ENCODE data around the gene GMDS.

Gene GMDS

GRCh38 chr6:1827984-1828793 lies 417.2 kb downstream of the GMDS start:
- peaks cover 0 to 9% (median 5%) of the 10 kb centered on the region in 4 donors for H3K4me1 ChIP-seq
- DNase-seq = no peak
- H3K27ac ChIP-seq = no peak overlapping the region
- peaks cover 0 to 13% (median 0%) of the 10 kb centered on the region in 3 donors for H3K9me3 ChIP-seq
- TF ChIP-seq, protein P1, sequence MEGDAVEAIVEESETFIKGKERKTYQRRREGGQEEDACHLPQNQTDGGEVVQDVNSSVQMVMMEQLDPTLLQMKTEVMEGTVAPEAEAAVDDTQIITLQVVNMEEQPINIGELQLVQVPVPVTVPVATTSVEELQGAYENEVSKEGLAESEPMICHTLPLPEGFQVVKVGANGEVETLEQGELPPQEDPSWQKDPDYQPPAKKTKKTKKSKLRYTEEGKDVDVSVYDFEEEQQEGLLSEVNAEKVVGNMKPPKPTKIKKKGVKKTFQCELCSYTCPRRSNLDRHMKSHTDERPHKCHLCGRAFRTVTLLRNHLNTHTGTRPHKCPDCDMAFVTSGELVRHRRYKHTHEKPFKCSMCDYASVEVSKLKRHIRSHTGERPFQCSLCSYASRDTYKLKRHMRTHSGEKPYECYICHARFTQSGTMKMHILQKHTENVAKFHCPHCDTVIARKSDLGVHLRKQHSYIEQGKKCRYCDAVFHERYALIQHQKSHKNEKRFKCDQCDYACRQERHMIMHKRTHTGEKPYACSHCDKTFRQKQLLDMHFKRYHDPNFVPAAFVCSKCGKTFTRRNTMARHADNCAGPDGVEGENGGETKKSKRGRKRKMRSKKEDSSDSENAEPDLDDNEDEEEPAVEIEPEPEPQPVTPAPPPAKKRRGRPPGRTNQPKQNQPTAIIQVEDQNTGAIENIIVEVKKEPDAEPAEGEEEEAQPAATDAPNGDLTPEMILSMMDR (IDR thresholded peaks at IDR 0.05) = no peak
- no peaks in the 10 kb centered on the region for H3K27me3 ChIP-seq
- H3K4me3 ChIP-seq = no peak overlapping the region
- peaks cover 0 to 8% (median 0%) of the 10 kb centered on the region in 3 donors for H3K36me3 ChIP-seq
- intact Hi-C loops (cut with DNase I; ENCODE audit: low total_unique reads) = no loop called here

GRCh38 chr6:1825926-1826325 lies 419.5 kb downstream of the GMDS start:
- Histone ChIP-seq H3K36me3 (peaks cover 0 to 8% (median 0%) of the 10 kb centered on the region in 3 donors), H3K27ac (no peak overlapping the region), H3K27me3 (no peaks in the 10 kb centered on the region), H3K4me1 (peaks cover 0 to 14% (median 6%) of the 10 kb centered on the region in 4 donors), H3K9me3 (peaks cover 0 to 13% (median 0%) of the 10 kb centered on the region in 3 donors), H3K4me3 (no peak overlapping the region)
- TF ChIP-seq, protein P1 (IDR thresholded peaks at IDR 0.05) = no peak
- no peak for DNase-seq
- intact Hi-C loops (cut with DNase I; ENCODE audit: low total_unique reads) = no loop called here

GRCh38 chr6:1825277-1825676 lies 420.1 kb downstream of the GMDS start:
- Histone ChIP-seq H3K36me3 (peaks cover 0 to 8% (median 0%) of the 10 kb centered on the region in 3 donors), H3K27me3 (no peaks in the 10 kb centered on the region), H3K27ac (no peak overlapping the region), H3K4me3 (no peak overlapping the region), H3K4me1 (peaks cover 0 to 20% (median 12%) of the 10 kb centered on the region in 4 donors), H3K9me3 (peaks cover 0 to 13% (median 0%) of the 10 kb centered on the region in 3 donors)
- TF ChIP-seq, protein P1 (IDR thresholded peaks at IDR 0.05) = no peak
- DNase-seq = no peak
- intact Hi-C loops (cut with DNase I; ENCODE audit: low total_unique reads) = no loop called here

- Histone ChIP-seq H3K36me3 (no peaks in the 10 kb centered on the region), H3K4me1 (peaks cover 0 to 48% (median 18%) of the 10 kb centered on the region in 4 donors), H3K9me3 (no peaks in the 10 kb centered on the region), H3K27ac (peak overlapping the region; percentile 74 to 82), H3K27me3 (no peaks in the 10 kb centered on the region), H3K4me3 (peak overlapping the region; percentile 38 to 39)
- TF ChIP-seq, protein P1 (IDR thresholded peaks at IDR 0.05) = no peak
- DNase-seq = no peak
- intact Hi-C loops (cut with DNase I; ENCODE audit: low total_unique reads) = no loop called here
These were observed 423.8 kb downstream of the GMDS start for GRCh38 chr6:1821513-1822183.

DNA sequence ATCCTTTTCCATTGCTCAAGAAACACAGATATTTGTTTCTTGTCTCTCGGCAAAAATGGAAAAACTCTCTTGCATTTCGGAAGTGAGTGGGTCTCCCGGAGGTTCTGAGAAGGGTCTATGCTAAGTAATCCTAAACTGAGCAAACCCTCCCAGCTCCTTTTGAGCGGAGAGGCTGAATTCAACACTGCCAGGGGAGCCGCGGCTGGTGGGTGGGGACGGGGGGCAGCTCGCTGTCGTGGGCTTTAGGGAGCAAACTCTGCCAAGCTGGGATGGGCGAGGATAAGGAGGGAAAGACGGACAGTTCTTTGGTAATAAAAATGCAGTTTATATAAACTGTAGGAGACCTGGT lies 424.3 kb downstream of the GMDS start:
- H3K27ac ChIP-seq = peak overlapping the region; percentile 74 to 82
- TF ChIP-seq, protein P1 (IDR thresholded peaks at IDR 0.05) = no peak
- no peaks in the 10 kb centered on the region for H3K36me3 ChIP-seq
- no peaks in the 10 kb centered on the region for H3K9me3 ChIP-seq
- no peak for DNase-seq
- H3K4me1 ChIP-seq = peaks cover 0 to 49% (median 19%) of the 10 kb centered on the region in 4 donors
- H3K4me3 ChIP-seq = peak overlapping the region; percentile 38 to 39
- no peaks in the 10 kb centered on the region for H3K27me3 ChIP-seq
- intact Hi-C loops (cut with DNase I; ENCODE audit: low total_unique reads) = no loop called here

Data from tibial artery (tissue), 4 donors.